Middle frontal gyrus (tissue), 1 donor: ENCODE measurements around the gene NAIF1.
"Not testable (repeated sequence)": the region's sequence is repeated elsewhere in the genome, so short reads cannot be mapped to it uniquely, and the experiment has no call there.

Source experiments
- DNase-seq: peaks from one replicate; pipeline ENCODE4 v3.0.0-alpha.2; 2015; ENCODE audit warnings: low spot score; ENCODE audit errors: extremely low spot score

Gene NAIF1

GRCh38 chr9:128085943-128086342 is 18.8 kb upstream of the NAIF1 start:
- DNase-seq = no peak

- DNase-seq = no peak
These were observed 17.6 kb upstream of the NAIF1 start for GRCh38 chr9:128084746-128085145.

GRCh38 chr9:128082151-128082550 is 15.0 kb upstream of the NAIF1 start:
- DNase-seq = no peak

- no peak for DNase-seq
These were observed 13.9 kb upstream of the NAIF1 start for GRCh38 chr9:128081056-128081455.

GRCh38 chr9:128080206-128080605 is 13.1 kb upstream of the NAIF1 start:
- DNase-seq = no peak

- no peak for DNase-seq
These were observed 11.6 kb upstream of the NAIF1 start for GRCh38 chr9:128078504-128079434.

- no peak for DNase-seq
These were observed 10.9 kb upstream of the NAIF1 start for GRCh38 chr9:128077847-128078503.

- no peak for DNase-seq
These were observed 6.2 kb upstream of the NAIF1 start for GRCh38 chr9:128073253-128073886.

- DNase-seq = peak; percentile 63
These were observed 5.3 kb upstream of the NAIF1 start for GRCh38 chr9:128072144-128073021.

GRCh38 chr9:128071475-128071874 is 4.4 kb upstream of the NAIF1 start:
- DNase-seq = not testable (repeated sequence)

- no peak for DNase-seq
These were observed 3.8 kb upstream of the NAIF1 start for GRCh38 chr9:128070874-128071273.

- no peak for DNase-seq
These were observed 1.5 kb upstream of the NAIF1 start for GRCh38 chr9:128068386-128069205.

- DNase-seq = peak; percentile 98
These were observed 695 bp upstream of the NAIF1 start, which contains the start of gene SLC25A25 for GRCh38 chr9:128067645-128068385. Gene SLC25A25 (plus strand): TSS chr9:128068232. CDS start chr9:128068320, 88 bp downstream.

- no peak for DNase-seq
These were observed 1.0 kb downstream of the NAIF1 start for GRCh38 chr9:128065907-128066712.

GRCh38 chr9:128062846-128063831 is 4.0 kb downstream of the NAIF1 start:
- DNase-seq = no peak

- DNase-seq = no peak
These were observed 4.8 kb downstream of the NAIF1 start for GRCh38 chr9:128062279-128062678.

- no peak for DNase-seq
These were observed 5.7 kb downstream of the NAIF1 start for GRCh38 chr9:128061275-128061960.
